CD4-positive, alpha-beta T cell treated with Interleukin-12 subunit alpha and Interleukin-12 subunit beta, for 1 hour (primary cell): ENCODE measurements around the gene CDS2.

Experiments used
- DNase-seq: peaks from one replicate; pipeline ENCODE4 v3.0.0-alpha.2; 2020

The CDS2 gene

DNA sequence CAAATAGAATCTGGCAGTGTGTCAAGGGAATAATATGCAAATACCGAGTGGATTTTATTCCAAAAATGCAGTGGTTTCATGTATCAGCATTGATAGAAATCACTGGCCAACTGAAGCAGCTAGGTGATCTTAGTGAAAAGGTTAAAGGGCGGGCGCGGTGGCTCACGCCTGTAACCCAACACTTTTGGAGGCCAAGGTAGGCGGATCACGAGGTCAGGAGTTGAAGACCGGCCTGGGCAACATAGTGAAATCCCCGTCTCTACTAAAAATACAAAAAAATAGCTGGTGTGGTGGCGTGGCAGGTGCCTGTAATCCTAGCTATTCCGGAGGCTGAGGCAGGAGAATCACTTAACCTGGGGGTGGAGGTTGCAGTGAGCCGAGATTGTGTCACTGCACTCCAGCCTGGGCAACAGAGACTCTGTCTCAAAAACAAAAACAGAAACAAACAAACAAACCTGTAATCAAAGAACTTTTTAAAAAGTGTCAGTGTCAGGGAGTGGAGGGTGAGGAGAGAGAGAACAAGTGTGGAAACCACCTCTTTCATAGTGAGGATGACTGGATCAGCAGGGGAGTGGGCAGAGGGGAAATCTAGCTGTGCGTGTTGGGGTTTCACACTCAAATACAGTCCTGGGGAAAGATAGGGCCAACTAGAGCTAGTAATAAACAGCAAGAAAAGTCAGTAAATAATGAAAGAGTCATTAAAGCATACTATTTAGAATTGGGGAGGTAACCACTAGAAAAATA, 57.1 kb downstream of the CDS2 start:
- no peak for DNase-seq

DNA sequence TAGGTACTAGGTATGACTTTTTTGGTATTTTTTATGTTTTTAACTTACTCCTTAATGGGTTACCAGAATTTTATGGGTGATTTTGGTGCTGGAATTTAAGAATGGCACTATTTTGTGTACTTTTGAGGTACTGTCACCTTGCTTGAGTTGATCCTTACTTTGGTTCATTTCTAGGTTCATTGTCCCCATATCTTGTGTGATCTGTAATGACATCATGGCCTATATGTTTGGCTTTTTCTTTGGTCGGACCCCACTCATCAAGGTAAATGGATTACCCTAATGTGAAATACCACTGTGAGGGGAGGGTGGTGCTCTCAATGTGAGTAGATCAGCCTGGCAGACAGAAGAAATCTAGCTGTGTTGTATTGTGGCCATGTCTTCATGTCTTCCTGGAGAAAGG, 57.9 kb downstream of the CDS2 start:
- DNase-seq: no peak

DNA sequence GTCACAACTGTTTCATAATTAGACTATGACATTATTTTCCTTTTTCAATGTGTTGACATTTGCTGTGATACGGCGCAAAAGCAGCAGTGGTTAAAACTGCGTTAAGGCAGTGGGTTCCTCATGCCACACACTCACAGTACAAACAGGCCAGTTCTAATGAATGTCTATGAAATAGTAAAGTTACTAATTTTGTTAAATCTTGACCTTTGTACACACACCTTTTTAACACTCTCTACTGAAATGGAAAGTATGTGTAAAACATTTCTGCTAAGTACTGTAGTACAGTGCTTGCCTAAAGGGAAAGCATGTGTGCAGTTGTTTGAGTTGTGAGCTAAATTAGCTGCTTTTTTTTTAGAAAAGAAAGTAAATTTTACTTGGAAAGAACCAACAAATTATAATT, 60.3 kb downstream of the CDS2 start:
- no peak for DNase-seq

DNA sequence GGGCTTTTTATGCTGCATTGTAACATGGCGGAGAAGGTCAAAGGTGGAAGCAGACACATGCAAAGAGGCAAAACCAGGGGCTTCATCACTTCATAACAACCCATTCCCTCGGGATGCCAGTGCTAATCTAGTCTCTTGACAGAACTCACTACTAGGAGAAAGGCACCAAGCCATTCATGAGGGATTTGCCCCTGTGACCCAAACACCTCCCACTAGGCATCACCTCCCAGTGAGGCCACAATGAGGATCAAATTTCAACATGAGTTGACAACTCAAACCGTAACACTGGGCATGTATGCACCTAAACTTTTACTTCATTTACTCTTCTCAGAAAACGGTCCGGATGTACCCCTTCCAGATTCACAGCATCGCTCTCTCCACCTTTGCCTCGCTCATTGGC, 61.9 kb downstream of the CDS2 start:
- no peak for DNase-seq

GRCh38 chr20:5189917-5190316, 63.1 kb downstream of the CDS2 start:
- no peak for DNase-seq

DNA sequence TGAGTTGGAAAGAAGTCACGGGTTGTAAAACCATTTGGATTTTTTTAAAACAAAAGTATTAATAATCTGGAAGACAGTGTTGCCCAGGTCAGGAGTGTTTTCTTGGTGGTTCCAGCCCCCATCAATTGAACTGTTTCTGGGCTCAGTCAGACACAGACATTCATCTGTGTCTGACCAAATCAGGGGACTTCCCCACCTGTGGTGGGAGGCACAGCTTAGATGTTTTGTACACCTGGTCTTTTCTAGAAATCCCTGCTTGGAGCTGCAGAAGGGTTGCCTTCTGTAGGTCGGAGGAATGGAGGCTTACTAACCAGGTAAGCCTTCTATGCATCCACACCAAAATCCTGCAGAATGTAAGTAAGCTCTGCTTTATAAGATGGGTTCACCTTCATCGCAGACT, 63.6 kb downstream of the CDS2 start:
- DNase-seq: no peak

DNA sequence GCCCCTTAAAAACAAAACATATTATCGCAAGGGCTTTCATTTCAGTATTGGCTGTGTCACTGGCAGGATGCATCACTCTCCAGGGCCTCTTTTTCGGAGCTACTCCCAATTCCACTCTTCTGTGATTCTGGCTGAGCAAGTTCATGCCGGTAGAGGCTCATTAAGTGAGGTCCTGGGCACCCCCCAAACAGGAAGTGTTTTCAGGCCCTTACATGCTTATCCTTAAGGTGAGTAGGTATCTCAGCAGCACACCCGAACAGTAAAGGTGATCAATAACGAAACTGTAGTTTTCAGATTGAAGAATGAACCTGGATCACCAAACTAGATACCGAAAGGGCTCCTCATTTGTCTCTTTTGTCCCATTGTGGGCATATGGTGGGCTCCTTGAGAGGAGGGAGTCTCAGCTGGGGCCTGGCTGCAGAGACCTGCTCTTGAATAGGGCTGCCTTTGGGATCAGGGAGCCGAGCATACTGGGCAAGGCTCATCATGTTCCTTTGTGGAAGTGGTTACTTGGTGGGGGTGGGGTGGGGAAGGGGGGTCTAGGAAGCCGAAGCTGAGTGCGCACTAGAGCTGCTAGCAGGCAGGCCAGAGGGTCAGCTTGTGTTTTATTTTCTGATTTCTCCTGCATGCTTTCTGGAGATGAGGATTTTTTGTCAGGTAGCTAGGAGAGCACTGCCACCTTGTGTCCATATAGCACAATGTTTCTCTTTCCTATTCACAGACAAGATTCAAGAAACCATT, 65.2 kb downstream of the CDS2 start:
- peak; percentile 70 for DNase-seq

GRCh38 chr20:5192570-5193431, 66.0 kb downstream of the CDS2 start:
- no peak for DNase-seq

- no peak for DNase-seq
These were observed 68.8 kb downstream of the CDS2 start for GRCh38 chr20:5195655-5196054.

- no peak for DNase-seq
These were observed 69.3 kb downstream of the CDS2 start for GRCh38 chr20:5196149-5196548.

- no peak for DNase-seq
These were observed 70.5 kb downstream of the CDS2 start for GRCh38 chr20:5197270-5197827.

GRCh38 chr20:5197847-5198650, 71.2 kb downstream of the CDS2 start:
- no peak for DNase-seq

DNA sequence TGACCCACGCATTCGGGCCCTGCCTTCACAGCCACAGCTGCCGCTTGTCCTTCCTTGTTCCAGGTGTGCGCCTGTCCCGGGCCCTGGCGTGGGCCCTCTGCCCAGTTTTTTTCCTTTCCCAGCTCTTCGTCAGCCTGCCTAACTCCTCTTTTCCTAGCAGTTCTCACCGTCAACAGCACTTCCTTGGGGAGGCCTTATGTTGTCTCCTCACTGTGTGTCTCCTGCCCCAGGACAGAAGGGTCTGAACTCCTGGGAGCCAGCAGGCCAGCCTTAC, 71.8 kb downstream of the CDS2 start:
- no peak for DNase-seq

- DNase-seq: no peak
These were observed 76.6 kb downstream of the CDS2 start for GRCh38 chr20:5203380-5203779.

GRCh38 chr20:5205348-5206210, 78.8 kb downstream of the CDS2 start:
- DNase-seq: peak; percentile 71

DNA sequence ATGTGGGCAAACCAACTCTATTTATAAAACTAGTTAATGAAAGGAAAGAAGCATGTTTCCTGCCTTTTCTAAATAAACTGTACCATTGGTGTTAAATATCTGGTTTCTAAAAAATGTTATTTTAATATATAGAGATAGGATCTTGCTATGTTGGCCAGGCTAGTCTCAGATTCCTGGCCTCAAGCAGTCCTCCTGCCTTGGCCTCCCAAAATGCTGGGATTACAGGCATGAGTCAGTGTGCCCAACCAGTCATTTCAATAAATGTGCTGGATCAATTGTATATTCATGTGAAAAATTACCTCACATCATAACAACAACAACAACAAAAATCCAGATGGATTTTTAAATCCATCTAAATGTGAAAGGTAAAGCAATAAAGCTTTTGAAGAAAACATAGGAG, 80.3 kb downstream of the CDS2 start:
- no peak for DNase-seq

DNA sequence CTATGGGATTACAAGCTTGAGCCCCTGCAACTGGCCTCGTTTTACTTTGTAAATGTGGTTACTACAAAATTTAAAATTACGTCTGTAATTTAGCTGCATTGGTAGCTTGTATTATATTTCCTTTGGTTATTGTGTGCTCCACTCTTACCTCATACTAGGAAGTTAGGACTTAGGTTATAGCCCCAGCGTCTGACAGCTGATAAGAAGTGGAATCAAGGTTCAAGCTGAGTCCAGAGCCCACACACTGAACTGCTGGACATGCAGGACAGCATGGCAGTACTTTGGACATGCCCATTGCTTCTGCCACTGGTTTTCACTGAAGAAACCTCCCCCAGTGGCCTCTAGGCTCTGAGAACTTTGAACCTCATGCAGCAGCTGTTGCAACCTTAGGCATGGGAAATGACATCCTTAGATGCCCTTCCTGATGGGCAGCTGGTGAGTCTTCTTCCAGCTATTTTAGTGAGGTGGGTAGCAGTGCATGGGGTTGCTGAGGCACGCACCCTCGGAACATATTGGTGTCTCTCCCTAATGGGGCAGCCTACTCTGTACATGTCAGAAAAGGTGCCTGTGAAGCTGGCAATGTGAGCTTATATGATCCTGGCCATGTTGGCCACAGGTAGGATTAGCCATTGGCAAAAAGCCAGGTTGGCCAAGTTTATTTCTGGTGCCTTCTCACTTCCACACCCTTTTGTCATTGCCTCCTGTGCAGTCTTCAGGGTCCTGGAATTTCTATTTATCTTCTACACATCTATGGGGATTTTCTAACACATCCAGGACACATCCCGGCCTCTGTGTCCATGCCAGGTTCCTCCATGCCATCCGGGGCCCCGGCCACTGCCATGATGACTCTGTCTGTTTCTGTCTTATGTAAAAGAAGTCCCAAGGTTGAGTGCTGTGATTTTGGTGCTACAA, 85.3 kb downstream of the CDS2 start:
- DNase-seq: no peak

DNA sequence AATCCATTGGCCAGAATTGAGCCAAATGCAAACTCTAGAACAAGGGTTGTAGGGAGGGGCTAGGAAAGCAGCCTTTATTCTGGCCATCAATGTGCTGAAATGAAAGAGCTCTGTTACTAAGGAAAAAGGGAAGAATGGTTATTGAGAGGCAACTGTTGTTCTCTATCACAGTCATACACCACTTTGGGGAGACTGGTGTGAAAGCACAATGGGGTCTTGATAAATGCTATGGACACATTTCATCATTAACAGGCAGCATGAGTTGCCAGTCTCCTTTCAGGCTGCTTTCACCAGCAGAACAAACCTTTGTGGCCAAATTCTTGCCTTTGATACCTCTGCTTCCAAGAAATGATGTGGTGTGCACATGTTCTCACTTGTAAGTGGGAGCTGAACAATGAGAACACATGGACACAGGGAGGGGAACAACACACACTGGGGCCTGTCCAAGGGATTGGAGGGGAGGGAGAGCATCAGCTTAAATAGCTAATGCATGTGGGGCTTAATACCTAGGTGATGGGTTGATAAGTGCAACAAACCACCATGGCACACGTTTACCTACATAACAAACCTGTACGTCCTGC, 86.2 kb downstream of the CDS2 start:
- DNase-seq: no peak

GRCh38 chr20:5214826-5215225, 88.0 kb downstream of the CDS2 start:
- no peak for DNase-seq

DNA sequence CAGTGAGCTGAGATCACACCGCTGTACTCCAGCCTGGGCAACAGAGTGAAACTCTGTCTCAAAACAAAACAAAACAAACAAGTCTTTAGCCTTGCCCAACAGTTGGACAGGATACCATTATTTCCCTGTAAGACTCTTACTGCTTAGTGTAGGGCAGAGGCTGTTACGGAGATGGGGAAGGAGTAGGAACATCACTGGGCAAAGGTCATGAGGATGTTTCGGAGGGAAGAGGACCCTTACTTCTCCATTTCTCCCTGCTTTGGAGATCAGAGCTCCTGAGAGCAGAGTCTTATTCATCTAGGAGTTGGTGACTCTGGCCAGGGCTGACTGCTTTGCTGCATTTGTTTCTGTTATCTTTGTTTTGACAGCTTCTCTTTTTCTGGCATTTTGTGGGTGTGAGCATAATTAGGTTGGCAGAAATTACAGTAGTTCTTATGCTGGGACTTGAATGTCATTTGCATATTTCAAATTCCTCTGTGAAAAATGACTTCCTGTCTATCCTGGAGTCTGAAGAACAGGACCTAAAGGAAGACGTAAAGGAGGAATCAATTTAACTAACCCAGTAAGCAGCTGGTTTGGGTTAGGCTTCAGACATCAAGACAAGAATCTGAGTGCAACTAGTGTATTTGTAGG, 89.0 kb downstream of the CDS2 start:
- no peak for DNase-seq
